GM18520 (cell line): Measurements from ENCODE around the gene CCDC146.
"Not testable (repeated sequence)": the region's sequence is repeated elsewhere in the genome, so short reads cannot be mapped to it uniquely, and the experiment has no call there.

Experiments used
- ATAC-seq: cut with Tn5 transposase; IDR thresholded peaks from one replicate; pipeline ENCODE4 v1.9.1; 2021; ENCODE audit not compliant: unreplicated experiment

The CCDC146 gene

GRCh38 chr7:77121860-77122681 lies at the start of gene CCDC146:
CCDC146 (plus strand) TSS chr7:77122615; CDS start chr7:77167669, 45,054 bp downstream.
- ATAC-seq, result peak; percentile 97

DNA sequence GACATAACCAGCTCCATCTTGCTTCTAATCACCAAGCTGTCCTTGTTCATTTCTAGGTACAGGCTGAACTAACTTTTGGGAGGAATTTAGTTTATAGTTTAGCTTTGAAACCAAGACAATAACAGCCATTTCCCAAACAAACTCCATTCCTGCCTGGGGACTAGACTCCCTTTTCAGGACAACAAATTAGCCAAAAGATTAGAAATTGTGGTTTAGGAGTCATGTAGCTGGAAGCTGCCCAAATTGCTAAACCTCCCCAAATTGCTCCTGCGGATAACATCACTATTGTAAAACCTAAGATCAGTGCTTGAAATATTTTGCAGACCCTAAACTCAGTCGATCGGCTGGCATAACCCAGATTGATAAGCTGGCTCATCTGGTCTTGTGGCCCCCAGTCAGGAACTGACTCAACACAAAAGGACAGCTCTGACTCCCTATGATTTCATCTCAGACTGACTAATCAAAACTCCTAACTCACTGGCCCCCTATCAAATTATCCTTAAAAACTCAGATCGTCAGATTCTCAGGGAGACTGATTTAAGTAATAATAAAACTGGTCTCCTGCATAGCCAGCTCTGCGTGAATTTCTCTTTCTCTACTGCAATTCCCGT lies 47.5 kb upstream of the CCDC146 start:
- not testable (repeated sequence) for ATAC-seq

DNA sequence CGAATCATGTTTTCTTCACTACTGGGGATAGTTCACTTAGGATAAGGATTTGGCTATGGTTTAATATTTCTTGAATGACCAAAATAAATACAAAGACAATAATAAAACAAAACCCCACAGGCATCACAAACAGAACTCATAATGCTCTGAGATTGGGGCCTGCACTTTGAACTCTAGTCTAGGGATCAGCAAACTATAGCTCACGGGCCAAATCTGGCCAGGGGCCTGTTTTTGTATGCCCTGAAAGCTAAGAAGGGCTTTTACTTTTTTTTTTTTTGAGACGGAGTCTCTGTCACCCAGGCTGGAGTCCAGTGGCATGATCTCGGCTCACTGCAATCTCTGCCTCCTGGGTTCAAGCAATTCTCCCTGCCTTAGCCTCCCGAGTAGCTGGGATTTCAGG lies 45.4 kb upstream of the CCDC146 start:
- not testable (repeated sequence) for ATAC-seq

DNA sequence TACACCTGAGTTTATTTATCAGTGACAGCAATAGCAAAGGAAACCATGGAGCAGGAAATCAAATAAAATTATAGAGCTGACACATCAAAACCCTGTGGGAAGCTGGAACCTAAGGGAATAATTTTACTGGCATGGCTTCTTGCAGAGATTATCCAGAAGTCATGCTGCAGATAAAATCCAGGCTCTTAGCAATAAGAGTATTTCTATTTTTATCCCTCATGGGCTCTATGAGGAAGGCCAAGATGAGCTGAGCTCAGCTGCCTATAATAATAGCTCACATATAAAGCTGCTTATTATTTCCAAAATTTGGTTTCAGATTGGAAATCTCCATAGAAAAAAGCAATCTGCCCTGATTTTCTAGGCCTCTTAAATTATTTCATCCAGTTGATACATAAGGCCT lies 43.3 kb upstream of the CCDC146 start:
- not testable (repeated sequence) for ATAC-seq

DNA sequence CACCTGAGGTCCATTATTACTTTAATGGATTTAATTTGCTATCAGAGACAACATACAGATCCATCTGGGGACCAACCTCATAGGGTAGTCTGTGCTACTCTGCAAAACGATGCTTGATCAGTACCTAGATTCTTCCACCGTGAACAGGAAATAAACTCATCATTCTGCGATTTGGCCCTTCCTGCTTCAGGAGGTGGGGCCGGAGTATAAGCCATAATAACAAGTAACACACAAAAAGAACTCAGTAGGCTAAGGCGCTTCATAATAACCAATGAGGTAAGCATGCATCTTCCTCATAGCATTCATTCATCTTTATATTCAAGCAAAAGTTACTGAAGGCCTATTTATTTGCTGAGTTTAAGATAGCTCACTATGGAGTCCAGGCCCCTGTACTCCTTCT lies 42.8 kb upstream of the CCDC146 start:
- ATAC-seq, result not testable (repeated sequence)

GRCh38 chr7:77080236-77080635 lies 42.2 kb upstream of the CCDC146 start:
- ATAC-seq, result not testable (repeated sequence)

- not testable (repeated sequence) for ATAC-seq
Measured at GRCh38 chr7:77082192-77082591, 40.2 kb upstream of the CCDC146 start.

DNA sequence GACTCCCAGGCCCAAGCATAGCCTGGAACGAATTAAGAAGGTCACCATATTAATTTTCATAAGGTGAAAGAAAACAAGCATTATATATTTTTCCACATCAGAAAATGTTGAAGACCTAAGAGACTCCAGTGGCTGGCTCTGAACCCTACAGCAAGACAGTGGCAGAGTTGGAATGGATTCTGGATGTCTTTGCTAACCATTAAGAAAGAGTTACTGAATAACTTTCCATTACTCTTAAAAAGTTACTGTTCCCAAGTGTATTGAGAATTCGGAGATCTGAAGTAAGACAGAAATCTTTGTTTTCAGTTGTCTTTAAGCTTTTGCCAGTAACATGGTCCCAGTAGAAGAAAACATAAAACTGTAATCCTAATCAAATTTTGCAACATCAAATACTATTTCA lies 30.1 kb upstream of the CCDC146 start:
- ATAC-seq, result not testable (repeated sequence)

- not testable (repeated sequence) for ATAC-seq
Measured at GRCh38 chr7:77100501-77100900, 21.9 kb upstream of the CCDC146 start.

DNA sequence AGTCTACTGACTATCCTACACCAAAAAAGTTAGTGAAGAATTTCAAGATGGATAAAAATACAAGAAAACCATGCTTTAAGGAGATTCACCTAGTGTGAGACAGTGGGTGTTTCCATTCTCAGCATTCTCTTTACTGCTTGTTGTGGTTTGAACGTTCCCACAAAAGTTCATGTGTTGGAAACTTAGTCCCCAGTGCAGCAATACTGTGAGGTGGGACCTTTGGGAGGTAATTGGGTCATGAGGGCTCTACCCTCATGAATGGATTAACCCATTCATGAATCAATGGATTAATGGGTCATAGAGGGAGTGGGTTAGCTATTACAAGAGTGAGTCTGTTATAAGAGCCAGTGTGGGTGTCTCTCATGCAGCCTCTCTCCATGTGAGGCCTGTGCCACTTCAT lies 21.2 kb upstream of the CCDC146 start:
- not testable (repeated sequence) for ATAC-seq

DNA sequence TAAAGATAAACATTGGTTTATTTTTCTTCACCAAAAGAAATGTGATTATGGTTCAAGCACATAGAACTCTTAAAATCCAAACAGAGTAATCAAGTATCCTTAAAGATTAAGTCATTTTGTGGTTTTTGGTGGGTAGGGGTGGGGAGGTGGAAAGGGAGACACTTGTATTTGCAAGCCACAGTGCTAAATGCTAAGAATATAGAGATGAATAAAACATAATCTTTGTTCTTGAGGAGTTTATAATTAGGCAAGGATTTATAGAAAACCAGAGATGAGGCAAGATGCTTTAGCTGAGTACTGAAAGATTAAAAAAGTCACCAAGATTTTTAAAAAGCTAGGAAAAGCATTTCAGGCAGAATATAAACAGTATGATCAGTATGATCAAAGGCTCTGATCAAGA lies 19.7 kb upstream of the CCDC146 start:
- ATAC-seq, result not testable (repeated sequence)

DNA sequence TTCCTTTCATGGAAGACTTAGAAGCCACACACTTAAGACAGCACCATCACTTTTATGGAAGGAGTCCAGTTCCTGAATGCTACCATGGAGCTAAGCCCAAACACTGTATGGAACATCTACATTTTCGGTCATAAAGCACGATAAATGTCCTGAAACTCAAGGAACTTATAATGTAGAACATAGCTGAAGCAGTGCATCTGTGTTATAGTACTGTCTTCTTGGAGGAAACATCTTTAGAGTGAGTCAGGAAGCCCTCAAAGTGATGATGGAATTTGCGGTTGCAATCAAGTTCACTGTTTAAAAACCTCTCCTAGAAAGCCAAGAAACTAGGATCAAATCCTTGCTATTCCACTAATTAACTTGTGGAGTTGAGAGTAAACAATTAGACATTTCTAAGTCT lies 16.5 kb upstream of the CCDC146 start:
- not testable (repeated sequence) for ATAC-seq

GRCh38 chr7:77107659-77108058 lies 14.8 kb upstream of the CCDC146 start:
- ATAC-seq, result not testable (repeated sequence)

GRCh38 chr7:77108362-77108761 lies 14.1 kb upstream of the CCDC146 start:
- ATAC-seq, result not testable (repeated sequence)

DNA sequence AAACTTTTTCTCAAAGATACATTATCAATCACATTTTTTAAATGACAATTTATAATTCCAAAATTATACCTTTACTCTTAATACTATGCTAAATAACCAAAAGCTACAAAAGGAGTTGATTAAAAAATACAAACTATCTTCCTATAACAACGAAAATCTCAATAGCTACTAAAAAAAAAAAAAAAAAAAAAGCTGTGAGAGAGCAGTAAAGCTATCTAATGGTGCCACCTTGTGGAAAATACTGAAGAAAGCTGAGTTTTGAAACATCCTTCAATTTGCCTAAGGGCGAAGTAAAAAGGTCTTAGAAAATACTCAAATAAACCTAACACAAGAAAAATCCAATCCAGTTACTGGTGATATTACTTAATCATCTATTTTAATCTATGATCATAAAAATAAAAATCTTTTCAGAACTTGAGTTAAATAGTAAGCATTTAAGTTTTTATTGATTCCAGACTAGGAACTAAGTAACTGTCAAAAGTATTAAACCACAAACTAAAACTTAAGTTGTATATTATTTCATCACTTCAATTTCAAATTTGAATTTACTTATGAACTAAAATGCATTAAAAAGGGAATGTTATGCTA lies 9.6 kb upstream of the CCDC146 start:
- not testable (repeated sequence) for ATAC-seq

DNA sequence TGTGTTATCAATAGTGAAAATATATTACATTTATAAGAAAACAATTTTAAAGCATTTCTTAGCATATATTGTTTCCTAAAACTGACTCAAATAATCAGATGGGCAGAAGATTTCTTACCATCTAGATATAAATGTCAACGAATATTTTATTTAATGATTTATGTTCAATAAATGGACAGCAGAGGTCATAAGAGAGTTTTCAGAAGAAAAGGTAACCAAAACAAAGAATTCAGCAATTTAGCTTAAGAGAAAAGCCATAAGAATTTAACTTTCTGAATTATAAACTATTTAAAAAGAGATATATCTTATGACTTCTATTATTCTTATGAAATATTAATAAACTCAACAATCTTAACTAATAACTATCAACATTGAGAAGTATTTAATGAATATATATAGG lies 3.1 kb downstream of the CCDC146 start:
- ATAC-seq, result not testable (repeated sequence)

- not testable (repeated sequence) for ATAC-seq
Measured at GRCh38 chr7:77127009-77127408, 4.6 kb downstream of the CCDC146 start.

DNA sequence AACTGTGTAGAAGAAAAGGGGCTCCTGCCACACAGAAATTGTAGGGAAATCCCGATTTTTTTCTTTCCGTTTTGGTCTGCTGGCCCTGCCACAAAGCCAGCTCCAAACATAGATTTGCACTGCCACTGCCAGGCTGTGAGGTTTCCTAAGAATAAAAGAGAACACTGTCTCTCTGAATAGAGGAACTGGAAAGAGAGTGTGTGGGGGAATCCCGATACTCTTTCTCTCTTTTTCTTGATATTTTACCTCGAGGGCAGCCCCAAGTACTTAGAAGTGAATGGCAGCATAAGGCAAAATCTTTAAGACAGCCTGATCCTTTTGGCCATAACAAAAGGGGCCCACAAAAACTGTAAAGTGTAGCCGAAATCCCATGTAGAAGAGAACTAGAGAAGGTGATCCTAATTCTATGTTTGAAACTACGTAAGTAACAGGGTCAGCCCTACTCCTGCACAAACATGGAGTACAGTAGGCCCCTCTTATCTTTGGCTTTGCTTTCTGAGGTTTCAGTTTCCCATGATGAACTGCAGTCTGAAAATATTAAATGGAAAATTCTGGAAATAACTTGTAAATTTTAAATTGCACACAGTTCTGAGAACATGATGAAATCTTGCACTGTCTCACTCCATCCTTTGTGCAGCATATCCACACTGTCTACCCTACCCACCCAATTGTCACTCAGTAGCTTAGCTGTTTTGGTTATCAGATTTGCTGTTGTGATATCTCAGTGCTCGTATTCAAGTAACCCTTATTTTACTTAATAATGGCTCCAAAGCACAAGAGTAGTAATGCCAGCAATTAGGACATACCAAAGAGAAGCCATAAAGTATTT lies 6.4 kb downstream of the CCDC146 start:
- ATAC-seq, result peak; percentile 64

- not testable (repeated sequence) for ATAC-seq
Measured at GRCh38 chr7:77131781-77132180, 9.4 kb downstream of the CCDC146 start.

DNA sequence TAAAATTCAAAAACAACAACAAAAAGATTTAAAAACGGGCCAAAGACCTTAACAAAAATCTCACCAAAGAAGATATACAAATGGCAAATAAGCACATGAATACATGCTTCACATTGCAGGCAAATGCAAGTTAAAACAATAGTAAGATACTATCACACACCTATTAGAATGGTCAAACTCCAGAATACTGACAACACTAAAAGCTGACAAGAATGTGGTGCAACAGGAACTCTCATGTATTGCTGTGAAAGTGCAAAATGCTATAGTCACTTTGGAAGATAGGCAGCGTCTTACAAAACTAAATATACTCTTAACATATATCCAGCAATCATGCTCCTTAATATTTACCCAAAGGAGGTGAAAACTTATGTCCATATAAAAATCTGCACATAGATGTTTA lies 16.3 kb downstream of the CCDC146 start:
- not testable (repeated sequence) for ATAC-seq

GRCh38 chr7:77140291-77140690 lies 17.9 kb downstream of the CCDC146 start:
- not testable (repeated sequence) for ATAC-seq
